Loucy (cell line): ENCODE data around the gene GPX7.

Experiments
- H2AFZ ChIP-seq: fragments of 200-600 bp; sonication (generic); 2 replicates; pipeline ENCODE4 v1.6.0; 2016; ENCODE audit warnings: antibody characterized with exemption, mild to moderate bottlenecking, low read length, moderate library complexity
- H3F3A ChIP-seq: fragments of 200-600 bp; 2 replicates; pipeline ENCODE4 v1.6.0; 2016; ENCODE audit warnings: antibody characterized with exemption, low read depth, mild to moderate bottlenecking
- H3K27me3 ChIP-seq: fragments of 200-600 bp; sonication (generic); 2 replicates; pipeline ENCODE4 v1.6.1; 2014; ENCODE audit warnings: low read length, mild to moderate bottlenecking; ENCODE audit not compliant: insufficient read depth, poor library complexity, severe bottlenecking
- H3K36me3 ChIP-seq: fragments of 200-600 bp; sonication (generic); 2 replicates; pipeline ENCODE4 v1.6.1; 2016; ENCODE audit warnings: low read length; ENCODE audit not compliant: insufficient read depth
- H3K4me1 ChIP-seq: fragments of 200-600 bp; sonication (generic); 2 replicates; pipeline ENCODE4 v1.5.1; 2014; ENCODE audit warnings: low read length, mild to moderate bottlenecking; ENCODE audit not compliant: insufficient read depth, poor library complexity, severe bottlenecking
- H3K4me2 ChIP-seq: fragments of 200-600 bp; sonication (generic); 2 replicates; pipeline ENCODE4 v1.6.0; 2014; ENCODE audit warnings: antibody characterized with exemption, low read length, low read depth, mild to moderate bottlenecking; ENCODE audit not compliant: poor library complexity, severe bottlenecking
- H3K4me3 ChIP-seq: fragments of 200-600 bp; sonication (generic); 2 replicates; pipeline ENCODE4 v1.5.1; 2014; ENCODE audit warnings: low read length, mild to moderate bottlenecking, mixed read lengths; ENCODE audit not compliant: poor library complexity, severe bottlenecking
- H3K79me2 ChIP-seq: fragments of 200-600 bp; sonication (generic); 2 replicates; pipeline ENCODE4 v1.6.1; 2014; ENCODE audit warnings: low read length; ENCODE audit not compliant: insufficient read depth
- H3K9ac ChIP-seq: fragments of 200-600 bp; sonication (generic); 2 replicates; pipeline ENCODE4 v1.6.0; 2014; ENCODE audit warnings: mild to moderate bottlenecking, low read depth, low read length, moderate library complexity; ENCODE audit not compliant: poor library complexity, severe bottlenecking
- H3K9me2 ChIP-seq: fragments of 200-600 bp; sonication (generic); replicated peaks from 2 replicates; pipeline ENCODE4 v1.6.1; 2016; ENCODE audit warnings: low read depth, low read length, mixed read lengths
- H3K9me3 ChIP-seq: fragments of 200-600 bp; sonication (generic); 2 replicates; pipeline ENCODE4 v1.6.1; 2014; ENCODE audit warnings: mild to moderate bottlenecking, antibody characterized with exemption, low read length, low read depth; ENCODE audit not compliant: insufficient read depth
- H4K20me1 ChIP-seq: fragments of 200-600 bp; sonication (generic); 2 replicates; pipeline ENCODE4 v1.6.0; 2014; ENCODE audit warnings: antibody characterized with exemption, low read length, mild to moderate bottlenecking; ENCODE audit not compliant: insufficient read depth, poor library complexity, severe bottlenecking
- CTCF ChIP-seq: fragments of 200-600 bp; sonication (generic); conservative IDR thresholded peaks from 2 replicates; pipeline ENCODE4 v1.5.1; 2014; ENCODE audit warnings: mild to moderate bottlenecking, antibody characterized with exemption, low read length
- EZH2phosphoT487 ChIP-seq: fragments of 200-600 bp; IDR thresholded peaks from 2 replicates; pipeline ENCODE4 v1.6.1; 2018; ENCODE audit warnings: antibody characterized with exemption, mild to moderate bottlenecking, moderate library complexity, borderline replicate concordance

GPX7 gene

GRCh38 chr1:52614671-52615070 is 12.5 kb downstream of the GPX7 start:
- no peaks in the 10 kb centered on the region for H3K9me2 ChIP-seq
- H4K20me1 ChIP-seq: no peaks in the 10 kb centered on the region
- H3K36me3 ChIP-seq: no peaks in the 10 kb centered on the region
- peaks cover 5% of the 10 kb centered on the region for H3K4me1 ChIP-seq
- no peaks in the 10 kb centered on the region for H3K27me3 ChIP-seq
- no peak overlapping the region for H2AFZ ChIP-seq
- no peak overlapping the region for H3K4me3 ChIP-seq
- no peaks in the 10 kb centered on the region for H3F3A ChIP-seq
- H3K79me2 ChIP-seq: no peaks in the 10 kb centered on the region
- no peak for TF ChIP-seq CTCF
- TF ChIP-seq EZH2phosphoT487: no peak
- H3K9ac ChIP-seq: no peak overlapping the region
- no peaks in the 10 kb centered on the region for H3K9me3 ChIP-seq
- H3K4me2 ChIP-seq: no peak overlapping the region

- Histone ChIP-seq H4K20me1 (no peaks in the 10 kb centered on the region), H3K9me2 (no peaks in the 10 kb centered on the region), H3K4me2 (no peak overlapping the region), H3K9ac (no peak overlapping the region), H2AFZ (no peak overlapping the region), H3K4me3 (no peak overlapping the region), H3K27me3 (no peaks in the 10 kb centered on the region), H3K36me3 (no peaks in the 10 kb centered on the region), H3F3A (no peaks in the 10 kb centered on the region), H3K79me2 (no peaks in the 10 kb centered on the region), H3K9me3 (no peaks in the 10 kb centered on the region), H3K4me1 (peaks cover 5% of the 10 kb centered on the region)
- no peak for TF ChIP-seq EZH2phosphoT487
- TF ChIP-seq CTCF: no peak
Observed at GRCh38 chr1:52615489-52616042, 13.4 kb downstream of the GPX7 start.

GRCh38 chr1:52621950-52622349 is 19.8 kb downstream of the GPX7 start:
- Histone ChIP-seq H4K20me1 (no peaks in the 10 kb centered on the region), H3K36me3 (no peaks in the 10 kb centered on the region), H3K4me1 (no peaks in the 10 kb centered on the region), H3K4me2 (no peak overlapping the region), H3K9me3 (no peaks in the 10 kb centered on the region), H3K27me3 (no peaks in the 10 kb centered on the region), H3K9ac (no peak overlapping the region), H2AFZ (no peak overlapping the region), H3K4me3 (no peak overlapping the region), H3K9me2 (no peaks in the 10 kb centered on the region), H3K79me2 (no peaks in the 10 kb centered on the region), H3F3A (no peaks in the 10 kb centered on the region)
- TF ChIP-seq EZH2phosphoT487 (no peak), CTCF (no peak)
